SK-N-SH treated with all-trans-retinoic acid at 6 μM for 48 hours (cell line): ENCODE measurements around the gene AKR1D1.
"Not testable (repeated sequence)": the region's sequence is repeated elsewhere in the genome, so short reads cannot be mapped to it uniquely, and the experiment has no call there.

Source experiments
- ARNTL ChIP-seq: fragments of 450-650 bp; formaldehyde crosslinking; IDR thresholded peaks from 2 replicates; pipeline ENCODE4 v1.5.0; 2020; ENCODE audit warnings: low read depth, mild to moderate bottlenecking, moderate library complexity, borderline replicate concordance
- GLIS3 ChIP-seq: fragments of 250-450 bp; sonication (Bioruptor Pico); IDR thresholded peaks from 2 replicates; pipeline ENCODE4 v1.5.0; 2020; ENCODE audit warnings: mild to moderate bottlenecking, moderate library complexity
- TF ChIP-seq, protein P1 (sequence below): fragments of 250-450 bp; sonication (Bioruptor Pico); IDR thresholded peaks from 2 replicates; pipeline ENCODE4 v1.5.1; 2020; ENCODE audit warnings: low read depth, mild to moderate bottlenecking, moderate library complexity

DNA sequence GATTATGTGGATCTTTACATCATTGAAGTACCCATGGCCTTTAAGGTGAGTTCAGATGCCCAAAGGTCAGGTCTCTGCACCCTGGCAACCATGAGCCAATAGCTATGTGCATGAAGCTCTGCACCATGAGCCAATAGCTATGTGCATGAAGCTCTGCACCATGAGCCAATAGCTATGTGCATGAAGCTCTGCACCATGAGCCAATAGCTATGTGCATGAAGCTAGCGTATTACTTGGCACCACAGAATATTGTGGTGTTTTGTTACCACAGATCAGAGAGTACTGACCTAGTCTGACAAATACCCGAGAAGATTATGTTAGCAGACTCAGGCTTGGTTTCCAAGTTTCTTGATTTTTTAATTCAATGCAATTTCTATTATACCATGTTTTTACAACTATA is 15.6 kb downstream of the AKR1D1 start:
- TF ChIP-seq, protein P1, sequence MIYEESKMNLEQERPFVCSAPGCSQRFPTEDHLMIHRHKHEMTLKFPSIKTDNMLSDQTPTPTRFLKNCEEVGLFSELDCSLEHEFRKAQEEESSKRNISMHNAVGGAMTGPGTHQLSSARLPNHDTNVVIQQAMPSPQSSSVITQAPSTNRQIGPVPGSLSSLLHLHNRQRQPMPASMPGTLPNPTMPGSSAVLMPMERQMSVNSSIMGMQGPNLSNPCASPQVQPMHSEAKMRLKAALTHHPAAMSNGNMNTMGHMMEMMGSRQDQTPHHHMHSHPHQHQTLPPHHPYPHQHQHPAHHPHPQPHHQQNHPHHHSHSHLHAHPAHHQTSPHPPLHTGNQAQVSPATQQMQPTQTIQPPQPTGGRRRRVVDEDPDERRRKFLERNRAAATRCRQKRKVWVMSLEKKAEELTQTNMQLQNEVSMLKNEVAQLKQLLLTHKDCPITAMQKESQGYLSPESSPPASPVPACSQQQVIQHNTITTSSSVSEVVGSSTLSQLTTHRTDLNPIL (CRISPR knock-in tag), result not testable (repeated sequence)
- TF ChIP-seq GLIS3 (CRISPR knock-in tag); ARNTL: not testable (repeated sequence)
